ENCODE data around the gene CDC42BPA. TPM values are rescaled to one million over a fixed set of nuclear protein-coding genes. Genes with fewer than 3 reads are reported as not detected.

CDC42BPA gene
- total and polyA plus RNA-seq, 2 donors (not counting 3 experiments of a cell fraction or from before 2014, with no cell fraction given), result 26.1 to 92.6 TPM

GRCh38 chr1:227112538-227112937 lies 205.8 kb downstream of the CDC42BPA start:
- Histone ChIP-seq H3K27ac (ENCODE audit: insufficient read depth, low read depth, low read length) (no peak overlapping the region), H3K4me3 (replicated peaks in 1 of 3; ENCODE audit: insufficient read depth in 1 of 3, low read depth in 1 of 3, low read length in 3 of 3) (no peak overlapping the region), H3K36me3 (ENCODE audit: control insufficient read depth in 2 of 2, extremely low read depth in 1 of 2, insufficient read depth in 2 of 2, low read length in 2 of 2) (peaks cover 3 to 4% of the 10 kb centered on the region in 2 experiments), H3K9me1 (replicated peaks; ENCODE audit: control insufficient read depth, extremely low read depth, insufficient read depth, low read length) (no peaks in the 10 kb centered on the region), H3K79me2 (ENCODE audit: control insufficient read depth, insufficient read depth, low read length) (peaks cover 2% of the 10 kb centered on the region), H3K27me3 (ENCODE audit: control insufficient read depth in 2 of 2, insufficient read depth in 2 of 2, low read length in 2 of 2) (no peaks in the 10 kb centered on the region), H3K4me2 (ENCODE audit: insufficient read depth, low read length) (no peak overlapping the region), H4K20me1 (replicated peaks; ENCODE audit: control insufficient read depth, extremely low read depth, insufficient read depth, low read length) (no peaks in the 10 kb centered on the region), H3K9me3 (replicated peaks; ENCODE audit: control insufficient read depth, insufficient read depth, low read length) (no peaks in the 10 kb centered on the region), H3K4me1 (ENCODE audit: control insufficient read depth, extremely low read depth, insufficient read depth, low read length) (no peaks in the 10 kb centered on the region), H3K9ac (replicated peaks; ENCODE audit: extremely low read depth, insufficient read depth, low read length) (no peak overlapping the region), H2AFZ (ENCODE audit: low read depth, low read length) (no peak overlapping the region)
- no peak for TF ChIP-seq POLR2A (IDR thresholded peaks at IDR 0.05; ENCODE audit: low read depth, low read length)
- no peak for TF ChIP-seq MYC (IDR thresholded peaks at IDR 0.05; ENCODE audit: low read depth, low read length)
- TF ChIP-seq MAX (IDR thresholded peaks at IDR 0.05; ENCODE audit: insufficient read depth, insufficient read length), result no peak
- TF ChIP-seq, protein P1, sequence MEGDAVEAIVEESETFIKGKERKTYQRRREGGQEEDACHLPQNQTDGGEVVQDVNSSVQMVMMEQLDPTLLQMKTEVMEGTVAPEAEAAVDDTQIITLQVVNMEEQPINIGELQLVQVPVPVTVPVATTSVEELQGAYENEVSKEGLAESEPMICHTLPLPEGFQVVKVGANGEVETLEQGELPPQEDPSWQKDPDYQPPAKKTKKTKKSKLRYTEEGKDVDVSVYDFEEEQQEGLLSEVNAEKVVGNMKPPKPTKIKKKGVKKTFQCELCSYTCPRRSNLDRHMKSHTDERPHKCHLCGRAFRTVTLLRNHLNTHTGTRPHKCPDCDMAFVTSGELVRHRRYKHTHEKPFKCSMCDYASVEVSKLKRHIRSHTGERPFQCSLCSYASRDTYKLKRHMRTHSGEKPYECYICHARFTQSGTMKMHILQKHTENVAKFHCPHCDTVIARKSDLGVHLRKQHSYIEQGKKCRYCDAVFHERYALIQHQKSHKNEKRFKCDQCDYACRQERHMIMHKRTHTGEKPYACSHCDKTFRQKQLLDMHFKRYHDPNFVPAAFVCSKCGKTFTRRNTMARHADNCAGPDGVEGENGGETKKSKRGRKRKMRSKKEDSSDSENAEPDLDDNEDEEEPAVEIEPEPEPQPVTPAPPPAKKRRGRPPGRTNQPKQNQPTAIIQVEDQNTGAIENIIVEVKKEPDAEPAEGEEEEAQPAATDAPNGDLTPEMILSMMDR (IDR thresholded peaks at IDR 0.05; ENCODE audit: extremely low read depth in 1 of 2, insufficient read depth in 1 of 2, low read depth in 1 of 2, low read length in 2 of 2), result no peak
- TF ChIP-seq POLR2AphosphoS5 (IDR thresholded peaks at IDR 0.05; ENCODE audit: insufficient read depth, low read depth, low read length), result no peak
- no peak for TF ChIP-seq FOS (IDR thresholded peaks at IDR 0.05; ENCODE audit: borderline replicate concordance, insufficient read depth, low read length)
- ChIA-PET POLR2A (no interaction called here), CTCF (interaction anchor here (0.6 to 1.7 kb wide), 3 partner anchors 9 to 486 kb away, joined by 3 read pairs; no protein-coding TSS in a partner anchor)
- intact Hi-C loops (cut with micrococcal nuclease) (no loop called here), dilution Hi-C loops (cut with MboI; ENCODE audit: extremely low pct_ligation_motif_present, low sequenced_read_pairs) (no loop called here)
- DNase-seq (ENCODE audit: low read depth, low spot score) (no peak), FAIRE-seq (no peak)
- no TSS peak for BruUV-seq (replicated peaks)

Data from endothelial cell of umbilical vein (primary cell).